HG03025 (cell line): ENCODE data around the gene DIP2C.
"Not testable (repeated sequence)": the region's sequence is repeated elsewhere in the genome, so short reads cannot be mapped to it uniquely, and the experiment has no call there.

Source experiments
- ATAC-seq: cut with Tn5 transposase; IDR thresholded peaks from one replicate; pipeline ENCODE4 v1.9.1; 2021; ENCODE audit warnings: mild to moderate bottlenecking, moderate library complexity; ENCODE audit not compliant: unreplicated experiment, low FRiP score

Gene DIP2C

DNA sequence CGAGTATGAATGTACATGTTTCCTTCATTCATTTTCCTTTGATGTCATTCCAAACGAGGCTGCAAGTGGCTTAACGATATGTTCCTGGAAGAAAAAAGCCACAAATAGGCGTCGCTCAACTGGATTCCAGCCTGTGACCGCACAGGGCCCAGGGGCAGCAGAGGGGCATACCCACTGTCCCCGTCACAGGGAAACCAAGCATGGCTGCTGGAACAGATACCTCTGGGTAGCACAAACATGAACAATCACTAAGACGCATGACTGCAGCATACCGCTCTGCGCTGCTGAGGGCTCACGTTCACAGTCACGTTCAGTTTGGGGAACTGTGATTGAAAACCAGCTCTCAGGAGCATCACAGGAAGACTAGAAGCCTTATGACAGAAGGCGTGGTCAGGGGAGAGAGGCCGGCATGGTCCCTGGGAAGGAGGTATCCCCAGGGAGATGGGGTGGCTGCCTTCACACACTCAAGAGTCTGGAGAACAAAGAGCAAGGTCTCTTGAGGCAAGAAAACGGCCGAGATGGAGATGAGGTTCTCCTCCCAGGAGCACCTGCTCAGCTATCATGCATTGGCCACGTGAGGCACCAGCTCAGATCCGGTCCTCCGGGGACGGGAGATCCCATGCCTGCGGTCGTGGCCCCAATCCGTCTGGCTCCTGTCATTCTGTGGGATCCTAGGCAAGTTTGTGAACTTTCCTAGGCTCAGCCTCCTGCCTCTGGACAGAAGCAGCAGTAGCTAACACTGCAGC is 213.6 kb downstream of the DIP2C start:
- no peak for ATAC-seq

DNA sequence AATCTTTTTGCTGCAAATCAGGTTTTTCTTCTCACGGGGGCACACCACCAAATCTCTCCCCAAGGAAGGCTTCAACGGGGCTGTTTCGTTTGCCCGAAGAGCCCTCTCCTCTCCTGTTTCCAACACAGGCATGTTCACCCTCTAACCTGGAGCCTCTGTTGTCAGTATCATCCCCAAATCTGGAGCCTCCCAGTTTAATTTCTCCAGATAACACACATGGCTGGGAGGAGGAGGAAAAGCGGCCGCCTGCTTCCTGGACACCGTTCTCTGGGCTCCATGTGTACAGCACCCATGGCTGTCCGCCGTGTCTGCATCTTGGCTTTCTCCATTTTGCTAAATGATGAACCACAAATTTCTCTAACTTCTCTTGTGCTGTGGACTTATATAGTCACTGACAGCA is 214.5 kb downstream of the DIP2C start:
- ATAC-seq: no peak

DNA sequence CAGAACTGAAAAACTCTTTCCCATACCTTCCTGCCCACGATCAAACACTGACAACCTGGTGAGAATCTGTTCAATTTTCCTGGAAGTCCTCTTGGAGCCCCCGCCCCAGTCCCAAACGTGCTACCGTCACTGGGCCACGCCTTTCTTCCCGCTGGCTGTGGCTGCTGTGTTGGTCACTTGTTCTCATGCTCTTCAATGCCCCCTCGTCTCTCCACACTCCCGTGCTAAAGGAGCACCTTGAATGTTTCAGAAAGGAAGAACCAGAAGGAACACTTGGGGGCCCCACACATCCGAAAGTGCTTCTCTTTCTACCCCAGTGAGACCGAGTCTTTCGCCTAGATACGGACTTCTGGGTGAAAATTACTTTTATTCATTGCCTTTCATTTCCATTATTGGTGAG is 215.1 kb downstream of the DIP2C start:
- no peak for ATAC-seq

DNA sequence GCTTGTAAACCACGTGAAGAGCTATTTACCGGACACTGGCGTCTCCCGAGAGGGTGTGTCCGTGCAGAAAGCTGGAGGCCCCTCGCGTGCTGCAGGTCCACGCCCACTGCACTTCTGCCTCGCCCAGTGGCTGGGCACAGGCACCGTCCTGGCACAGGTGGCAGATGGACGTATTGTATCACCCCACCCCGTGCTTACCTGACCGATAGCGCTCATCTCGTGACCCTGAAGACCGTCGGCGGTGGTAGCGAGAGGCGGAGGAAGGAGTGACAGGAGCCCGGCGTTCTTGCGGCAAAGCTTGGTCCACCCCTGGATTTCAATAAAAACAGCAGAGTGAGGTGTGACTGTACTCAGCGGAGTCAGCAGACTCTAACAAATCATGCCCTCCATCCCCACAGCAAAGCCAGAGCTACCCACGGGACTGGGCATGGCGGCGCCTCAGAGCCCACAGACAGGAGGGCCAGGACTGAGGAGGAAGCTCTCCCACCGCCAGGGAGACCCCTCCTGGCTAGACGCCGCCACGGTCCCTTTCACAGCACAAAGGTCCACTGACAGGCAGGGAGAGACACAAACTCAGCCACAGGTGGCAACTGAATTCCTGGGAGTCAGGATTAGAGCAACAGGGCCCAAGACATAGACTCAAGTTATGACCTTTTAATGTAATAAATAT is 217.1 kb downstream of the DIP2C start:
- no peak for ATAC-seq

DNA sequence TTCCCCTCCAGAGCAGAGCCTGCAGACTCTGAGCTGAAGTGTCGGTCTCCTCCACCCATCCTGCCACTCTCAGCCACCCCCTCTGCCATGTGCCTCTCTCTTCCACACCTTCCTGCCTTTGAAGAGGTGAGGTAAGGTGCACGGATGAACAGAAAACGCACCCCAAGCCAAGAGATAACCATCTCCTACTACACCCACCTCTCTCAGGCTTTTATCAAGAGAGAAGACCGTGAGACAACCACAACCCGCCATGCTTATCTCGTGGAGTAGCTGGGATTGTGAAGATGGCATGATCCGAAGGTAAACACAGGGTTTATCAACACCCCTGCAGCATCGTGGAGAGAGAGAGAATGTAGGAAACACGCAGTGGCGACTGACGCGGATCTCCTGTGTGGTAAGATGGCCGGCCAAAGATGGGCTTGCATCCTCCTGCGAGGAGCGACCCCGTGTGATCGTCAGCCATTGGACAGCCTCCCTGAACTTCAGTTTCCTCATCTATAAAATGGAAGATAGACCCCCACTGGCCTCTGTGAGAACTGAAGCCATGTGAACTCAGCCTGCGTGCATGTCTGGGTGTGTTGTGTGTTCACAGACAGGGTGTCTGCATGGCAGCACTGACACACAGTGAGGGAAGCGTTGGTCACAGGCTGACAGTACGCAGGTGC is 219.0 kb downstream of the DIP2C start:
- no peak for ATAC-seq

DNA sequence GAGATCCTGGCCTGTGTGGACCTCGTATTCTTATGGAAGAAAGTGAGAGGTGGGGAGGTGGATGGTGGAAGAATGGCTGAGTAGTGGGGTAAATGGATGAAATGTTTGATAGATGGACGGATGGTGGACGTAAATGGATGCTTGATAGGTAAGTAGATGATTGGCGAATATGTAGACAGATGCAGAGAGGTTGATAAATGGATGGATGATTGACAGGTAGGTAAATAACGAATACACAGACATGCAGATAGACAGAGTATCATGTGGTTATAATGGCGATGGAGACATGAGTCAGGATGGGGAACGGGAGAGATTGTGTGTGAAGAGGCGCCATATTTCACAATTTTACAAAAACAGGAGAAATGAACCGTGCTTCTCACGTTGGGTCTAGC is 219.5 kb downstream of the DIP2C start:
- ATAC-seq: no peak

DNA sequence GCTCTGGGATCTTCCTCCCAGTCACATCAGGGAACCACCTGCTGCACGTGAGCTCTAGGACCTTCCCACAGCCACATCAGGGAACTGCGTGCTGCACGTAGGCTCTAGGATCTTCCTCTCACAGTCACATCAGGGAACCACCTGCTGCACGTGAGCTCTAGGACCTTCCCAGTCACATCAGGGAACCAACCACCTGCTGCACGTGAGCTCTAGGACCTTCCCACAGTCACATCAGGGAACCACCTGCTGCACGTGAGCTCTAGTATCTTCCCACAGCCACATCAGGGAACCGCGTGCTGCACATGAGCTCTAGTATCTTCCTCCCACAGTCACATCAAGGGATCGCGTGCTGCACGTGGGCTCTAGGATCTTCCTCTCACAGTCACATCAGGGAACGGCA is 229.7 kb downstream of the DIP2C start:
- no peak for ATAC-seq

DNA sequence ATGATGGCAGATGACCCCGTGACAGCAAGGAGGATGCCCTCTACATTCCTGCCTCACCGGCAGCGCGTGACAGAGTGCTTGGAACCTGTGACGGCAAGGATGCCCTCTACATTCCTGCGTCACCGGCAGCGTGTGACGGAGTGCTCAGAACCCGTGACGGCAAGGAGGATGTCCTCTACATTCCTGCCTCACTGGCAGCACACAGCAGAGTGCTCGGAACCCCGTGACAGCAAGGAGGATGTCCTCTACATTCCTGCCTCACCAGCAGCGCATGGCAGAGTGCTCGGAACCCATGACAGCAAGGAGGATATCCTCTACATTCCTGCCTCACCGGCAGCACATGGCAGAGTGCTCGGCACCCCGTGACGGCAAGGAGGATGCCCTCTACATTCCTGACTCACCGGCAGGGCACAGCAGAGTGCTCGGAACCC is 231.0 kb downstream of the DIP2C start:
- no peak for ATAC-seq

DNA sequence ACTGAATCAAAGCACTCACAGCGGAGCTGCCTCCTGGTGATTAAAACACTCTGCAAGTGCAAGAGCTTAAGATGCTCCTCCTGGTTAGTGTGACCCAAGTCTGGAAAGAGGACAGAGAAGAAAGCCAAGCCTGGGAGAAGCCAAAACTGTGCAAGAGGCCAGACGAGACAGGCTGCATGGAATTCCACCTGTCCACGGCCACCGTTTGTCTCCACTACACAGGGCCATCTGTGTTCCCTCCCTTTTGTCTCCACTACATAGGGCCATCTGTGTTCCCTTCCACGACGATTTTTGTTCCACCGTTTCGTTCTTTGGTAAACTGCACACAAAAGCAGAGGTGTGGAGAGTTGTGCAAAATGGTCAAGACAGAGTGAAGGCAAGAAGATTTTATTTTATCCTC is 233.0 kb downstream of the DIP2C start:
- no peak for ATAC-seq

DNA sequence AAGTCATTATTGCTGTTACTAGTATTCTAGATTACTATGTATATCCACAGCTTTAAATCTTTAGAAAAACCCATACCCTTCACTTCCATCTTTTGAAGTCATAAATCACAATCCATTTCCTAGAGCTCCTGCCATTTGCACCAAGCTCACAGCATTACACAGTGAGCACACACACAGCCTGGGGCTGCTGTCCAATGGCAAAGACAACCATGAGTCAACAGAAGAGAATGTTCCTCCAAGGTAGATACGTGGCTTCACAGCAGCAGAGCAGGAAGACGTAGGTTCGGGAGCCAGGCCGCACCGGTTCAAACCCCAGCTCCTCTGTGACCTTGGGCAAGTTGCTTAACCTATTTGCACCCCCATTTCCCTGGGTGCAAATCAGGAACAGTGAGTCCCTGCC is 234.6 kb downstream of the DIP2C start:
- no peak for ATAC-seq

DNA sequence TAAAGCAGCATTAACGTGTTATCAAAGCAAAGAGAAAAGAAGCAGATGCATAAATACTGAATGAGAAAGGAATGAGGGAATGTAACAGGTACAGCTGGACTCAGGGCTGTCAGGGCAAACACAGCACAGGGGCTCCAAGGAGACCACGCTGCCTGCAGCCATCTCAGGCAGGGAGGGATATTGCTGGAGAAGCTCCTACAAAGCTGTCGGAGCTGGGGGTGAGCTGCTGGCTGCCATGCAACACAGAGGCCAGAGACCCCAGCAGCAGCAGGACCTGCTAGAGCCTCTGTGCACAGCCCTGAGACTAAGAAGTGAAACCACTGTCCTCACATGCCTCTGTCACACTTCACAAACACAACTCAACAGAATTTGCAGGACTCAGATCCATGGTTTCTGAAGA is 235.8 kb downstream of the DIP2C start:
- no peak for ATAC-seq

DNA sequence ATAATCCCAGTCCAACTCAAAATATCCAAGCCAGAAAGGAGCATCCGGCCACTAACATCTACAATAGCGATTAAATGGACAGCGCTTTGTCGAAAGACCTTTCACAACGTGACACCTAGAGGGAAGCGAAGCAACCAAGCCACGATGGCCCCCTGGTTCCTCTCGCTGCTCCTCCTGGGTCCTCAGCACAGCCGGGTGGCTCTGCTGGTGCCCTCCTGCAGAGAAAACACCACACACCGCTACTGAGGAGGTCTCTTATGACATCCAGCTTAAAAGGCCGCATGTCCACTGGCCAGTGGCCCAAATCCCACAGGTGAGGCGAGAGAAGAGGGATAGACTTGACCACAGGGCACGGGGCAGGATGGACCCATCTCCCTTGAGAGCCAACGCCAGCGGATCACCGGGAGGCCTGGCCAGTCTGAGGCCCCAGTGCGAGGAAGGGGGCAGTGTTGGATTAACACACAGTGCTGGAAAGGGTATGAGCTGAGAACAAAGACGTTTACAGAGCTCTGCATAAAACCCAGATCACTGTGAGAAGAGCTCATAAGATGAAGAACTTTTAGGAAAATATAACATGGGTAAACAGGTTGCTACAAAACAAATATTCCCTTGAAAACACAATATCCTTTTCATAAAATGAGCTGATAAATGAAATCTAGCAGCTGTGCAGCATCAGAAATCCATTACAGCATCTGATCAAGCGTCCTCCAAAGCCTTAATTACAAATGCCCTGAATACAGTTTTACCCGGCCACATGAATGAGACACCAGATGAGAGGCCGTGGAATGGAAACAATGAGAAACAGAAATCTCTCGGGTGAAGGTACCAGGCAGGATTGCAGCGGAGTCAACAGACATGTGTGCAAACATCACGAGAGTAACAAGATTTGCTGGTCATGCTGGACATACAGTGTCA is 236.7 kb downstream of the DIP2C start:
- no peak for ATAC-seq

DNA sequence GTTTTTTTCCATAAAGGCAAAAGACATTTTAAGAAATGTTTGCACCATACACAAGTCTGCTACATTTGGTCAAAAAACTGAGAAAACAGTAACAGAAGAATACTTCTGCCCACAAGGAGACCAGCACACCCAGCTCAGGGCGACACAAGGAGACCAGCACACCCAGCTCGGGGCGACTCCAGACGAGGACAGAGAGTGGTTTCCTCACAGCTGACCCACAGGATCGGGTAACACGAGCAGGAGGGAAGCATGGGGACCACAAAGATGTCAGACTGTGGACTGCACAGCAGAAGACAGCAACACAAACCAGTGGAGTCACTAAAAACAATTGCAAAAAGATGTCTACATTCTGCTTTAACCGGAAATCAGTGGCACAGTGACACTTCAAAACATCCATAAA is 237.6 kb downstream of the DIP2C start:
- no peak for ATAC-seq

DNA sequence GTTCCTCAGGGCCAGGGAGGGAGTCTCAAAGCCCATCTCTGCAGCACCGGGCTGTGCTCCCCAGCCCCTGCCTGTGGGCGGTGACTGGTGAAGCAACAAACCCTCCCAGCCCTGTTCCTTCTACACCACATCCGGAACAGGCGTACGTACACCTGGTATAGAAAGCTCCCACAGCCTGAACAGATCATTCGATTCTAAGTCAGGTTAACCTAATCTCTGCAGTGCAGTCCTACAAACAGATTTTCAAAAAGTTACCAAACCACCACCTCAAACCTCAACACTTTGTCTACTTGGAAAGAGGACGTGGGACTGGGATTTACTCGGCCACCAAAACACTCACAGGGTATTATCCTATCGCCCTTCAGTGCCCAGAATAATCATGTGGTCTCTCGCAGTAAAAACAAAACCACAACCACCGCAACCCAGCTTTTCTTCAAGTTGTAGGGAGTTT is 238.4 kb downstream of the DIP2C start:
- no peak for ATAC-seq

DNA sequence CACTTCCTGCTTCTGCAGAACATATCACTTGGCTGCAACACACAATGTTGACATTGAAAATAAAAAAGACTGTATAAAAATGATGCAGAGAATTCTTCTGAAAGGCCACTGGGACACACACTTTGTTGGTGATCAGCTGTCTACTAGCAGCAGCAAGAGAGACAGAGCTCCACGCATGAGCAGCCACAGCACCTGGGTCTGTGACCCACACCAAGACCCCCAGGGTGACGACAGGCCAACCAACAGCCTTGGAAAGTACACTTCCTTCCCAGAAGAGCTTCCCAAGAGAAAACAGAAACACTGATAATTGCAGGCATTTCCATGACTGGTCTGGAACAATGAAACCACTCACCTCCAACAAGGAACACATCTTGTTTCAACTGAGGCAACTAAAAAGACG is 239.0 kb downstream of the DIP2C start:
- ATAC-seq: no peak

DNA sequence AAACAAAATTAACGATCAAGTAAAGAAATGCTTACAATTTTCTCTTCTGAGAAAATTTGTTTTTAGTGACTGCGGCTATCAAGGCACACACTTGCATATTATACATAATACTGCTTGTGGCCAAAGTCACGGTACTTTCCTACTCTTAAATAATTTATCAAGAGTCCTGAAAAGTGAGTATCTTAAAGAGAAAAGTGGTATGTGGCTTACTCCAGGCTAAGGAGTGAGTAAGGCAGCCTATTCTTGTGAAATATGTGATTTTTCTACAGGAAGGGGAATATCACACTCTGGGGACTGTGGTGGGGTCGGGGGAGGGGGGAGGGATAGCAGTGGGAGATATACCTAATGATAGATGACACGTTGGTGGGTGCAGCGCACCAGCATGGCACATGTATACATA is 240.1 kb downstream of the DIP2C start:
- not testable (repeated sequence) for ATAC-seq

DNA sequence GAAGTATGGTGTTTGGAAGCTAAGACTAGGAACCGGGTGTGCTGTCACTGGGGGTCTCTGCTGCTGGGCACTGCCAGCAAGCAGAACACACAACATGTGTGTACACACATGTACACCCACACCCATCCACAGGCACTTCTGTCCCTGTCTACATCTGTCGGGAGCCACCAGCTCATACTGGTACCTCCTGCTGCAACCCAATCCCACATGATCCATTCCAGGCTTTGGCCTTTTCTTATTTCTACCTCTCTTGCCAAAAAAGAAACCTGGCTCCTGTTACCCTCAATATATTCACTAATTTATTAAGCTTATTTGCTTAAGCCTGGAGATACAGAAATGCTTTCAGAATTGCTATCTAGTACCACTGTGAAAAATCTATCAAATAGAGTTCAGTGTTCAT is 246.0 kb downstream of the DIP2C start:
- no peak for ATAC-seq

DNA sequence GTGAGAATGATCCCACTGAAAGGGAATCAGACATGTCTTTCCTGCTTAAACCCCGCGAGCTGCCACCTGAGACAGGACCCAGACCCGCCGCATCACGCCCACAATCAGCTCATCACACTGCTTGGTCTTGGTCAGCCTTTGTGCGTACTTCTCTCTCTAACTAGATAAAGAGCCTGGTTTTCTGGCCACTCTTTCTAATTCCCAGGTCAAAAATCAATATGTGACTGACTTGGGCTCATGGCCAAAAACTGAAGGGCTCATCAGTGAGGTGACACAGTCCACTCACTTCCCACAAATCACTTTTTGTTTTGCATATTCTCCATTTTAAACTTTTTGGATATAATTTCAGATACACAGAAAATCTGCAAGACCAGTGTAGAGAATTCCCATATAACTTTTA is 247.3 kb downstream of the DIP2C start:
- no peak for ATAC-seq

DNA sequence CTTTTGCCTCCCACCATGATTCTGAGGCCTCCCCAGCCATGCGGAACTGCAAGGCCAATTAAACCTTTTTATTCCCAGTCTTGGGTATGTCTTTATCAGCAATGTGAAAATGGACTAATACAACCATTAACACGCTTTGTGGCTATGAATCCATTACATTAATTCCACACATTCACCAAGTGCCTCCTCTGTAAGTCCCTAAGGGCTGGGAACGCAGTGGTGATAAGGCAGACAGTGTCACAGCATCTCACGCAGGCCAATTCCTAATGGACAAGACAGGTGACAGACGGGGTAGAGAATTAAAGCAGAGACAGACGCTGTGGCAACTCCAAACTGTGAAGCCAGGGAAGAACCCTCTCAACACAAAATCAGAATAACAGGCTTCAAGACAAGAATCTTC is 247.8 kb downstream of the DIP2C start:
- no peak for ATAC-seq

DNA sequence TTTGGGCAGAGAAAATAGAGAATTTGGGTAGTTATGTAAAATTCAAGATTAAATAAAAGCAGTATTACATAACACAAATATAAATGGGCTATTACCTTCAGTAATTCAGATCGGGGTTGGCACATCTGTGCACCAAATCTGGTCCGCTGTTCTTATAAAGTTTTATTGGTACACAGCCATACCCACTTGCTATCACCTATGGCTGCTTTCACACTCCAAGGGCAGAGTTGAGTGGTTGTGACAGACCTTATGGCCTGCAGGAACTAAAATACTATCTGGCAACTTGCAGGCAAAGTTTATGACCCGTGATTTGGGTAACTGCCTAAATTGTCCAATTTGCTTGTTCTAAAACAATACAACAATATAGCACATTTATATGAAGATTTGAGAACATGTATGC is 249.3 kb downstream of the DIP2C start:
- ATAC-seq: no peak
